DMS 273 (cell line): ENCODE results near the gene FBXO42.
"Not testable (repeated sequence)": the region's sequence is repeated elsewhere in the genome, so short reads cannot be mapped to it uniquely, and the experiment has no call there.

Experiments
- DNase-seq: peaks from one replicate; lab custom pipeline; 2025; ENCODE audit not compliant: unreplicated experiment; lab: John Stamatoyannopoulos, UW

Gene FBXO42

DNA sequence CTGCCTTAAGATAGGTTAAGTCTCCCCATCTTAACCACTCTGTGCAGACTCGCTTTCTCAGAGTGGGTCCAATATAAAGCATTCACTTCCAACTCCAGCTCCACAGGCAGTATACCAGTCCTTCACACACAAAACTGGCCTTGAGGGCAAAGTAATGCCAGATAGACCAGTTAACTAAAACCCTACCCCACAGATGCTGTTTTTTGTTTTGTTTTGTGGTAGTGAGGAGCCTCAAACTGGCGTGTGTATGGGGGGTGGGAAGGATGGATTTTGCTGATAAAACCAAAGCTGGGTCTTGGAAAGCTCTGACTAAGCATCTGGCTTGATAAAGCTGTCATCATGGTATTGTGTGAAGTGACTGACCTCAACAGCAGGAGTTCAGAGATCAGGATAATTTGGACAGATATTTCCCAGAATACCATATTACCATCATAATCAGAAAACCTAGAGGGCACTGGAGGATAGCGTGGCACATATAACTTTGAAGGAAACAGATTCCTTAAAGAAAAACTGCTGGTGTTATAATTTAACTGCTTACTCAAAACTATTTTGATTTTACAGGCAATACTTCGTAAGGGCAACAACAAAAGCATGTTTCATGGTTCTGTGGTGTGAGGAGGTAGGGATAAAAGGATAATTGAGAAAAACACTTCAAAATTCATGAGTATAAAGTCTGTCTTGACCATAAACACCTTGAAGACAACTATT, 85.7 kb downstream of the FBXO42 start:
- no peak for DNase-seq

DNA sequence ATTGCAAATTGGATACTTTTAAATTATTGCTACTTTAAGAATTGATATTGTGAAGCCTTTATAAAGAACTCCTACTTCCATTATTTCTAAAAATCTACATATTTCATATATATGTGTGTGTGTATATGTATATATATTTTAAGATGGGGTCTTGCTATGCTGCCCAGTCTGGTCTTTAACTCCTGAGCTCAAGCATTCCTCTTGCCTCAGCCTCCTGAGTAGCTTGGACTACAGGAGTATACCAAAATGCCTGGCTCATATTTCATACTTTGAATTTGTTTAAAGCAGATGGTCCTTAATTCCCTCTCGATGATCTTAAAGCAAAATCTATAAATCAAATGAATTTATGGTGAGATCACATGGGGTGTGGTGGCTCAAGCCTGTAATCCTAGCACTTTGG, 90.2 kb downstream of the FBXO42 start:
- DNase-seq: no peak

DNA sequence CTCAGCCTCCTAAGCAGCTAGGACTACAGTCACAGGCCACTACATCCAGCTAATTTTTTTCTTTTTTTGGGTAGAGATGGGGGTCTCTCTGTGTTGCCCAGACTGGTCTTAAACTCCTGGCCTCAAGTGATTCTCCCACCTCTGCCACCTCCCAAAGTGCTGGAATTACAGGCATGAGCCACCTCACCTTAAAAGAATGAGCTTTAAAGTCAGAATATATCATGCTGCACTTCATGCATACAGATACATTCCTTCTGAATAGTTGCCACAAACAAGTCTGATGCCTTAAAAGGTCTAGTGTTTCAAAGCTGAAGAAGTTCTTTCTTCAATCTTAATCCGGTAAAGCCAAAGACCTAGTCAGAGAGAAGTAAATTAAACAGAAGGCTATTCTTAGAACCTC, 91.5 kb downstream of the FBXO42 start:
- DNase-seq: no peak

DNA sequence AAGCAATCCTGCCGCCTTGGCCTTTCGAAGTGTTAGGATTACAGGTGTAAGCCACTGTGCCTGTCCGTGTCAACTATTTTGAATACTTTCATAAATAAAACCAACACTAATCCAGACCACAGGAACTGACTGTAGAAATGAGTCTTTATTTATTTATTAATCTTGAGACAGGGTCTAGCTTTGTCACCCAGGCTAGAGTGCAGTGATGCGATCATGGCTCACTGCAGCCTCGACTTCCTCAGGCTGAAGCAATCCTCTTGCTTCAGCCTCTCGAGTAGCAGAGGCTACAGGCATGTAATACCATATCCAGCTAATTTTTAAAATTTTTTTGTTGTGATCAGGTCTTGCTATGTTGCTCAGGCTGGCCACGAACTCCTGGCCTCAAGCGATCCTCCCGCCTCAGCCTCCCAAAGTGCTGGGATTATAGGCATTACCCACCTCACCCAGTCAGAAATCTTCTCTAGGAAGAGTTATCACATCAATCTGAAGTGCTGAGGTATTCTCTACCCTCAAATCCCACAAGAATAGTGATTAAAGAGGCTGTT, 93.6 kb downstream of the FBXO42 start:
- DNase-seq: no peak

DNA sequence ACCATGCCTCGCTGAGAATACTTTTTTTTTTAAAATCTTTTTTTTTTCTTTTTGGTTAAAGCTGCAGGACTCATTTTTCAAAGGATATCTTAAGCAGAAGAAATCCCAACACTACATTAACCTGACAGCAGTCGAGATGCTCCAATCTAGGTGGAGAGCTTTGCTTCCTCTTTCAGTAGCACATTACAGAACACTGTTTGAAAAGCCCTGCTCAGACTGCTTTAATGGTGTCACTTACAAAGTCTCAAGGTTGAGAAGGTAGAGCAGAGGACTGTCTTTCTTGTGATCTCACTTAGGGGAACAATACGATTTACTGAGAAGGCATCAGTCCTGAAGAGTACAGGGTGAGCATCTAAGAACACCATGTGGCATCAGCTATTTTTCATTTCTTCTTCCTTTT, 94.3 kb downstream of the FBXO42 start:
- DNase-seq: no peak

DNA sequence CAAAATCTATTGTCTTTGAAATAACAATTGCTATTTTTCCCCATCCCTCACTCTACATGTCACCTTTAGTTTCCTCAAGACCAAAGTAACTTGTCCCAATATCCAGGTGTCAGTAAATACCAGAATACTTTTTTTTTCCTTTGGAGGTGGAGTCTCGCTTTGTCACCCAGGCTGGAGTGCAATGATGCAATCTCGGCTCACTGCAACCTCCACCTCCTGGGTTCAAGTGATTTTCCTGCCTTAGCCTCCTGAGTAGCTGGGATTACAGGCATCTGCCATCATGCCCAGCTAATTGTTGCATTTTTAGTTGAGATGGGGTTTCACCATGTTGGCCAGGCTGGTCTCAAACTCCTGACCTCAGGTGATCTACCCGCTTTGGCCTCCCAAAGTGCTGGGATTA, 94.7 kb downstream of the FBXO42 start:
- DNase-seq: not testable (repeated sequence)

DNA sequence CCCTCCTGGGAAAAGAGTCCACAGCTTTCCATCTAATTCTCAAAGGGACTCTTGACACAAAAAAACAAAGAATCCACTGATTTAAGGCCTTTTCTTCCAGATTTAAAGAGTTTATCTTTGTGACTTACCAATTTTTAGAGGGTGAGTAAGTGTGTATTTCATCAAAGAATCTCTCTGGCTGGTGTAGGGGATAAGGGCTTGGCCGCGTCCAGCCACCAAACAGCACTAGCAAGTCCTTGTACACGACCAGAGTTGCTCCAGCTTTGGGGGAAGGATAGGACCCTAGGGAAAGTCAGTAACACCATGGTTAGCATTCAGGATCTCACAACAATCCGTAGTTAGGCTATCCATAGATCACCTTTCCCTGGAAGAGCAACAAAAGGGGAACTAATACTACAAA, 95.8 kb downstream of the FBXO42 start:
- no peak for DNase-seq

DNA sequence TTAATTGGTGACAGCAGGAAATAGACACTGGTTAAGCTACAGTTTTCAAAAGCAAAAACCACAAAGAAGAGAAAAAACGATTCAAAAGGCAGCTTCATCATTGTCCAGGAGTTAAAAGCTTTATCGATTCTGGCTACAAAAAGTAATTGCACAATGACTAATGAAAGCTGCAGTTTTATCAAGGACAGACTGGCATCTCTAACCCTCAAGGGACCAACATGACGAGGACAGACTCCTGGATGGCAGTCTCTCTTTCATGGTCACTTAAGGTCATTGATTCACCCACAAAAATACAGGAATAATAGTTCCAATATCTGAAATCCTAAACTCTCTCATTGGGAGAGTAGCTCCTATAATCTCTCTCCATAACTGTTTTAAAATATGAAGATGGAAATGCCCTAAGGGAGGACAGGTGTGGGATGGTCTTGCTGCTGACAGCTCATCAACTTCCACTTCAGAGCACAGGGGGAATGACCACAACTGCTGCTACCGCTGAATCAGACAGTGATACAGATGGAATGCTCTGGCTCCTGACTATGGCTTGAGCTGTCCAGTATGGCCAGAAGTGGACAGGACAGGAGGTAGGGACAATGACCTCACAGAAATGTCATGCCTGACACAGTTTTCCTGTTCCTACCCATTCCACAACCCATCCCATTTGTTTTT, 97.9 kb downstream of the FBXO42 start:
- no peak for DNase-seq

DNA sequence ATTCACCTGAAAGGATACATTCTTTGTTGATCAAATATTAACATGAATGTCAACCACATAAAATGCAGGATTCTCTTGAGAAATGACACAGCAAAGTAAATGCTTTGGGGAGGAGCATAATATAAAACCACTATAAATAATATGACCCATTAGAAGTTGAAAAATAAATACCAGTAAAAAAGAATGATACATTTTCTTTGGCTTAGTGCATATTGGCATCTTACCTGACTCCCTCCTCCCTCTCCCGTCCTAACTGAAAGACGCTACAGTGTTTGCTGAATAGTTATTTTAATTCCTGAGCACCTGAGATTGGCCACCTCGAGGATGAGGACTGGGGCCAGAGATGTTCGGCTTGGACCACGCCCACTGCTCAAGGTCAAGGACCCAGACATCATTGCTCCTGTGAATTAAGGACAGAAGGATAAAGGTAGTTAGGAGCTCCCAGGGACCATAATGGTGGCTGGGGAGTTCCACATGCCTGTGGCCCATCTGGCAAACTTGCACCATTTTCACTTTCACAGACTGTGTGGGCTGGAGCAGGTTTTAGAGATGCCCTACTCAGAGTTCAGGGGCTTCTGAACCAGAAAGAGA, 98.9 kb downstream of the FBXO42 start:
- no peak for DNase-seq

DNA sequence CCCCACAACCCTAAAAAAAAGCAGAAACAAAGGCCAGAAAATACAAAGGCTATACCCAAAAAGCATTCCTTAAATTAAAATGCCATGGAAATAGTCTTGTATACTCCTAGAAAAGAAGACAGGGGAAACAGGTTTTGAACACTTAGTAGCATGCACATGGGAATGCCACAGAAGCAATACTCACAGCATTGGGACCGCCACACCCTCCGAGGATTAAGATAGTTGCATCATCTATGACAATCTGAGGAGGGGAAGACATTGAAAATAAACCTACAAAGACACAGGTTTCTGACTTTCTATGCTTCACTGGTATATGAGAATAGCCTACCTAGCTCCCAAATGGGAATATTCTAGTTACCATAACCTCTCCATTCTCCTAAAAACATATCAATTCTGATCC, 99.4 kb downstream of the FBXO42 start:
- DNase-seq: no peak

DNA sequence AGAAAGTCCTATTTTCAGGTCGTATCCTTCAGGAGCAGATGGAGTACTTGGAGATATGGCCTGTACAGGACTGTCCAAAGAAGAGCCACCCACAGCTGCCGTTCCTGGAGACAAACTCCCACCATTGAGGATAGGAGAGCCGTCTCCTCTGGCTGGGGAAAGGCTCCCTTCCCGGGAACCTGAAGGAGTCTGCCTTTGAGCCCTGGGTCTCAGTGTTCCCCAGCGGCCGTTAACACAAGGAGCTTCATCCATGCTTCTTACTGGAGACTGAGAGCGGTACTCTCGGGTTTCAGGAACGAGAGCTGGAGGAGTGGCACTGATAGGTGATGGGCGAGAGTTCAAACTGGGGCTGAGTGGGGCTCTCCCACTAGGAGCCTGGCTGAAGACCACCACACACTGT, 100.9 kb downstream of the FBXO42 start:
- no peak for DNase-seq

DNA sequence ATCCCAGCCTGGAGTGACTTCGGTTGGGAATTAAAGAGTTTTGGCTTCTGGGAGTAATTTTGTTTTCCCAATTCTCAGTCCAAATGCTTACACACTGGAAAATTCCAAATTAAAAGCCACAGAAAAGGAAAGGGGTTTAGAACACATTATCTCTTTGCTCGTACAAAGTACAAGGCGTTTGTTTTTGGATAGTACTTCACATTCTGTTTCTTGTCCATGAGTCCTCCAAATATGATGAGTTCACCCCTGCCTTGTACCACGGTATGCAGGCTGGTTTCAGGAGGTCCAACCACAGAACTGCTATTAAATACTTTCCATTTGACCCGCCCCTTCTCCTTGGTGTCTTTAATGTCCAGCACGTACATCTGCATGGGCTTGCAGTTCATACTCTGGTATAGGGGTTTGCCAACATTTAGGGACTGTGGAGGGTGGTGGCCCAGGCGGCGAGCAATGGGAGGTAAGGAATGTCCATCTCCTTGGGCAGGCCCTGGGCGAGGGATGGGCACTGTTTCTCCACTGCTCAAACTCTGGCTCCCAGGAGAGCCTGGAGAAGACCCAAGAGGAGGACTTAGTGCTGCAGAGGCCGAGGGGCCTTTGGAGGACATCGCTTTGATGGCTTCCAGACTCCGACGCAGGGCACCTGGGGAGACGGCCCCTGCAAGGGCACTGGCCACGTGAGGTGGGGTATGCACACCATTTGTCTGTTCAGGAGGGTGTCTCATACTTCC, 101.6 kb downstream of the FBXO42 start:
- no peak for DNase-seq

DNA sequence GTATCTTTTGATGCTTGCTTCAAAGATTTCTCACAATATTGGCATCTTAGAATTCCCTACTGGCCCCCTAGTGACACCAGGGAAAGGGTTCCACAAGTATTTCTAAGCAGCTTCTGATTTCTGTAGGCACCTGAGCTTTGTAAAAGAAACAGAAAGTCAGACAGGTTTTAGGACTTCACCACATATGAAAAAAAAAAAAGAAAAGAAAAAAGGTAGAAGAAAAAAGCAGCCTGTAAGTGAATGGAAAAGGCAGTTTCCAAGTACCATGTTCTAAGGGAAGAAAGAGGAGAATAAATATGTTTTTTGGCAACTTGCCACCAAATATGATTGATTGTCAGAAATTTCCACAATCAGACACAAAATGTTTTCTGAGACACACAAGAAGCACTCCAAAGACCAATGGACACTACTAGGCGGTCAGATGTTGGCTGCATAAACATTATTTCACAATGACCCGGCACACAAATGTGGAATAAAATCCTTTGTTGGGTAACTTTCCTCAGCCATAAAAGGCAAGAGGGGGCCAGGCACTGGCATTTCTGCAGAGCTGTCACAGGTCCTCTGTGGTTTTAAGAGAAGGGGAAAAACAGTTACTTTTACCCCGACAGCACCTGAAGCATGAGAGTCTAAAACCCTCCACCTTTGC, 102.6 kb downstream of the FBXO42 start:
- no peak for DNase-seq

DNA sequence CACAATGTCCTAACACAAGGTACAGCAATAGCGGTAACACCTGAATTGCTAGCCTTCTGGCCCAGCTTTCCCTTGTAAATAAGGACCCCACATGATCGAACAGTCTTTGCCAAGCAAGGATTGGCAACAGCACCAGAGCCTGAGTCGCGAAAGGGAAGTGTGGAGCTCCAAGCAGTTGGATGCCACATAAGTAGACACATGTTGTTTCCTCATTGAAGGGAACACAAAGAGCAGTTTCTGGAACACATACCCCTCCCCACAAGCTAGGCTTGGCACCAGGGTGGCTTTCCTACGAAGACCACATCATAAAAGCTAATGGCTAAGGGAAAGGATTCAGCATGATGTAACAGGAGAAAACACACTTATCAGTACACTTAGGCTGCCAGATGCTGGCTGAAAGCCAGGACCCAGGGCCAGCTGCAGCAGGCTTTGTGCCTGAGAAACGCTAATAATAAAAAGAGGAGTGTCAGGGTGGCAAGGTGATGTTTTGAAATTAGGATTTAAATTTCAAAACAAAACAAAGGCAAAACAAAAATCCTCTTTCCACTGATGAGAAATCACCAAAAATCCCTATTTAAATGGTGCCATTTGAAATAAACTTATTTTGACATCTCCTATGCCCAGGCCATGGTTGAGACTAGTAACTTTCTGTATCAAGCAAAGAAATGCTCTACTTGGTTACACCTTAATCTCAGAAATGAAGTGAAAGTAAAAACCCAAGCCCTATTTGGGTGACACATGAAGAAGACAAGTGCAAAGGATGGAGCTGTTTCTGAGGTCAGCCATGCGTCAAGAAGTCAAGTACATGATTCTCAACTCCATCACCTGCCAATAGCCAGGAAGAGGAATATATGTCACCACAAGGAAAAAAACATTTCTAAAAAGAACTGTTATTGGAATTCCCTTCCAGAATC, 103.4 kb downstream of the FBXO42 start:
- DNase-seq: peak; percentile 93

DNA sequence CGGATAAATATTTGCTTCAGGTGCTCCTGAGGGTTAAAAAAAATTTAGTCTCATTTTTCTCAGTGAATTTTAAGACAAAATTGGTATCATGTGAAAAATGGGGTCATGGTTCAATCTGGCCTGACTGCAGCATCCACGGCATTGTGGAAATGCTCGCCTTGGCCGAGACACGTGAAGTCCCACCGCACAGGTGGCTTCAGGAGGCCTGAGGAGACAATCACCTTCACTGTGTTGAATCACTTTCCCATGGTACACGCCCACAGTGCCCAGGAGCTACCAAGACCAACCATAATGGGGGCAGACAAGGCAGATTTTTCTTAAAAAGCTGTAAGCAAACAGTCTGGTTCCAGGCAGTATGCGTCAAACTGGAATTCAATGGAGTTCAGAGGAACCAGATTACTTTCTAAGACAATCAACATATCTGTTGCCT, 104.3 kb downstream of the FBXO42 start:
- no peak for DNase-seq

DNA sequence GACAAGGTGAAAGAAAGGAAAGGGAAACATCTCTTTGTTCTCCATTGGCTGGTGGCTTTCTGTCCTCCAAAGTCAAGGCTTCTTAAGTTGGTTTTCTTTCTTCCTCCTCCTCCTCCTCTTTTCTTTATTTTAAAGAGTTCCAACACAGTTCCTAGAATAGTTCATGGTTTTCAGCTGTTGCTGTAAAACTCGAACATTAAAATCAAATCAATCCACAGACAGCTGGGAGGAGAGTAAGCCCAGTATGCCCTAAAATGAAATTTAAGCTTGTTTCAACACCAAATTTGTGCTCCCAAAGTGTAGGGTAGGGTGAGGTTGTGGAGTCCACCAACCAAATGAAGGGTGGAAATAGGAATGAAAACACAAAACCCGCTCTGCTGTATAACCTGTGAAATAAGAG, 104.8 kb downstream of the FBXO42 start:
- no peak for DNase-seq

DNA sequence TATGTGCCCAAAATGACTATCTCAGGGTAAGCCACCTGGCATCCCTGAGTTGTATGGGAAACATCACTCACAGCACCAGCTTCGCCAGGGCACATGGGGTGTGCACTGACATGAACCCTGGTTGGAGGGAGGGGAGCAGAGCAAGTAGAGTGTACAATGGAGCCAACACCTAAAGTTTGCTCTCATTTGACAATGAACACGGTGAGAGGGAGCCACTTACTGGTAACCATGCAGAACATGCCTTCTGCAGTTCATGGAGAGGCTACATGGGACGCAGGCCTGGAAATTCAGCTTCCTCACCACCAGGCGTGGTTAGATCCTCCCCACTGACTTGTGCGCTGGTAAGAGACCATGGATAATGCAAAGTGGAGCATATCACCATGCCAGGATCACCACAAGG, 105.3 kb downstream of the FBXO42 start:
- DNase-seq: no peak

DNA sequence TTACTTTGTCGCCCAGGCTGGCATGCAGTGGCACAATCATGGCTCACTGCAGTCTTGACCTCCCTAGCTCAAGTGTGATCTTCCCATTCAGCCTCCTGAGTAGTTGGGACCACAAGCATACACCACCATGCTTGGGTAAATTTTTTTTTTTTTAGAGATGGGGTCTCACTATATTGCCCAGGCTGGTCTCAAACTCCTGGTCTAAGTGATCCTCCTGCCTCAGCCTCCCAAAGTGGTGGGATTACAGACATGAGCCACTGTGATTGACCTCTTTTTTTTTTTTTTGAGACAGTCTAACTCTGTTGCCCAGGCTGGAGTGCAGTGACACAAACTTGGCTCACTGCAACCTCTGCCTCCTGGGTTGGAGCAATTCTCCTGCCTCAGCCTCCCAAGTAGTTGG, 106.0 kb downstream of the FBXO42 start:
- DNase-seq: not testable (repeated sequence)

DNA sequence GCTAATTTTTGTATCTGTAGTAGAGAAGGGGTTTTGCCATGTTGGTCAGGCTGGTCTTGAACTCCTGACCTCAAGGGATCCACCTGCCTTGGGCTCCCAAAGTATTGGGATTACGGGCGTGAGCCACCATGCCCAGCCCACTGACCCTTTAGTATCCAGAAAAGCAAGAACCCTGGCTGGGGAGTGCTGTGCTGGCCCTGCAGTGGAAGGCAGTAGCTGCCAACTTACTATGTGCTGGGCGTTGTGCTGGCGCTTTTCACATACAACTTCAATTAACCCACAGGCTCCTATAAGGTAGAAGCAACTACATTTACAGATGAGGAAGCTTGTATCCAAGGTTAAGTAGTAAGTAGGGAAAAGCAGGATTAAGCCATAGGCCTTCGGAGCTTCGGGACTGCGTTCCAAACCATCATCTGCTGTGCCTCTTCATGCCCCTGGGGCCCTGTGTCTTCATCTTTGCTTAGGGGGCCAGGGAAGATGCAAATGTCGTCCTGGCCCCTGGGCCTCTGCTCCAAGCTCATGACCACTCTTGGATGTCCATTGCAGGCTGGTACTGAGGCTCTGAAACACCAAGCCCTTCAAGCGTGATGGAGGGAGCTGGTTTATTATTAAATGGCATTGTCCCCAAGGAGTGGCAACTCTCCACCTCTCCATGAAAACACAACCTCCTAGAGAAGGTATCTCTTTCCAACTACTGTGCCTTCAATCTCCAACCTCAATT, 106.6 kb downstream of the FBXO42 start:
- DNase-seq: no peak
